Medulla oblongata (tissue), 1 donor: ENCODE measurements around the gene FAM107B.

Source experiments
- DNase-seq: peaks from one replicate; pipeline ENCODE4 v3.0.0-alpha.2; 2015; ENCODE audit errors: extremely low spot score

Gene FAM107B

GRCh38 chr10:14580671-14581332 lies 193.9 kb downstream of the FAM107B start:
- DNase-seq = no peak

- no peak for DNase-seq
These were observed 195.3 kb downstream of the FAM107B start for GRCh38 chr10:14579405-14579804.

GRCh38 chr10:14578060-14578952 lies 196.4 kb downstream of the FAM107B start:
- DNase-seq = no peak

GRCh38 chr10:14574885-14575284 lies 199.8 kb downstream of the FAM107B start:
- DNase-seq = no peak

- peak; percentile 65 for DNase-seq
These were observed 200.4 kb downstream of the FAM107B start for GRCh38 chr10:14574291-14574690.

GRCh38 chr10:14573666-14574261 lies 200.9 kb downstream of the FAM107B start:
- DNase-seq = no peak

- DNase-seq = no peak
These were observed 201.9 kb downstream of the FAM107B start for GRCh38 chr10:14572811-14573210.

- peak; percentile 95 for DNase-seq
These were observed 202.7 kb downstream of the FAM107B start for GRCh38 chr10:14571866-14572507.

GRCh38 chr10:14570800-14571199 lies 203.9 kb downstream of the FAM107B start:
- DNase-seq = peak; percentile 68

GRCh38 chr10:14569274-14570060 lies 205.2 kb downstream of the FAM107B start:
- no peak for DNase-seq

GRCh38 chr10:14567421-14567820 lies 207.3 kb downstream of the FAM107B start:
- no peak for DNase-seq

GRCh38 chr10:14566498-14566897 lies 208.2 kb downstream of the FAM107B start:
- DNase-seq = no peak

GRCh38 chr10:14565199-14565598 lies 209.5 kb downstream of the FAM107B start:
- no peak for DNase-seq

GRCh38 chr10:14564268-14564744 lies 210.4 kb downstream of the FAM107B start:
- DNase-seq = peak; percentile 34

- no peak for DNase-seq
These were observed 211.2 kb downstream of the FAM107B start for GRCh38 chr10:14563359-14563940.

- DNase-seq = no peak
These were observed 211.7 kb downstream of the FAM107B start for GRCh38 chr10:14563076-14563336.

- DNase-seq = peak; percentile 25
These were observed 212.2 kb downstream of the FAM107B start for GRCh38 chr10:14562218-14563075.

GRCh38 chr10:14560791-14561765 lies 213.6 kb downstream of the FAM107B start:
- peak; percentile 63 for DNase-seq

GRCh38 chr10:14560274-14560673 lies 214.4 kb downstream of the FAM107B start:
- DNase-seq = no peak
